Astrocyte (in vitro differentiated cells and primary cell): Measurements from ENCODE around the gene MYZAP. TPM values are rescaled to one million over a fixed set of nuclear protein-coding genes. Genes with fewer than 3 reads are reported as not detected.

Source experiments
- DNase-seq: peaks from one replicate; pipeline ENCODE4 v3.0.0-alpha.2; 2010; ENCODE audit warnings: low read depth
- FAIRE-seq: peaks from 2 replicates; lab custom pipeline; 2011; peaks lifted over from hg19 to GRCh38; lab: Jason Lieb, UNC
- H2AFZ ChIP-seq: 2 replicates; pipeline ENCODE4 v1.6.0; 2012; ENCODE audit warnings: low read depth, low read length, inconsistent platforms
- H3K27ac ChIP-seq: 2 replicates; pipeline ENCODE4 v1.5.1; 2011; ENCODE audit warnings: low read depth, low read length, inconsistent platforms
- H3K27me3 ChIP-seq: 2 replicates; pipeline ENCODE4 v1.6.0; 2011; ENCODE audit warnings: low read length, inconsistent platforms; ENCODE audit not compliant: insufficient read depth
- H3K36me3 ChIP-seq: 2 replicates; pipeline ENCODE4 v1.5.1; 2011; ENCODE audit warnings: low read length, inconsistent platforms; ENCODE audit not compliant: insufficient read depth
- H3K4me1 ChIP-seq: 2 replicates; pipeline ENCODE4 v1.5.1; 2011; ENCODE audit warnings: low read length, inconsistent platforms; ENCODE audit not compliant: insufficient read depth
- H3K4me2 ChIP-seq: 2 replicates; pipeline ENCODE4 v1.6.0; 2012; ENCODE audit warnings: low read length, inconsistent platforms
- H3K4me3 ChIP-seq: 2 replicates; pipeline ENCODE4 v1.5.1; 2011; ENCODE audit warnings: low read depth, mild to moderate bottlenecking, low read length, inconsistent platforms; ENCODE audit not compliant: insufficient read depth
- H3K79me2 ChIP-seq: 2 replicates; pipeline ENCODE4 v1.6.0; 2012; ENCODE audit warnings: mild to moderate bottlenecking, low read length, inconsistent platforms; ENCODE audit not compliant: insufficient read depth
- H3K9ac ChIP-seq: 2 replicates; pipeline ENCODE4 v1.6.0; 2012; ENCODE audit warnings: mild to moderate bottlenecking, low read length, inconsistent platforms
- H3K9me3 ChIP-seq: 2 replicates; pipeline ENCODE4 v1.5.1; 2012; ENCODE audit warnings: low read depth, mild to moderate bottlenecking, low read length, inconsistent platforms; ENCODE audit not compliant: insufficient read depth
- H4K20me1 ChIP-seq: 2 replicates; pipeline ENCODE4 v1.6.0; 2012; ENCODE audit warnings: low read length, inconsistent platforms; ENCODE audit not compliant: insufficient read depth
- H3K27ac Mint-ChIP-seq: one replicate; pipeline ENCODE4 v1.8.0; 2021; ENCODE audit warnings: mild to moderate bottlenecking, mixed read lengths; ENCODE audit not compliant: unreplicated experiment
- H3K27me3 Mint-ChIP-seq: one replicate; pipeline ENCODE4 v1.8.0; 2021; ENCODE audit warnings: low read depth, mixed read lengths; ENCODE audit not compliant: unreplicated experiment
- H3K36me3 Mint-ChIP-seq: one replicate; pipeline ENCODE4 v1.8.0; 2021; ENCODE audit warnings: low read depth, mixed read lengths; ENCODE audit not compliant: unreplicated experiment
- H3K4me1 Mint-ChIP-seq: one replicate; pipeline ENCODE4 v1.8.0; 2021; ENCODE audit warnings: low read depth, mixed read lengths; ENCODE audit not compliant: unreplicated experiment
- H3K4me3 Mint-ChIP-seq: one replicate; pipeline ENCODE4 v1.8.0; 2021; ENCODE audit warnings: mild to moderate bottlenecking, moderate library complexity, mixed read lengths; ENCODE audit not compliant: unreplicated experiment
- H3K9me3 Mint-ChIP-seq: one replicate; pipeline ENCODE4 v1.8.0; 2021; ENCODE audit warnings: mild to moderate bottlenecking, mixed read lengths; ENCODE audit not compliant: unreplicated experiment
- CTCF ChIP-seq: IDR thresholded peaks from 2 replicates; pipeline ENCODE4 v1.5.1; 2011; ENCODE audit warnings: low read depth, mild to moderate bottlenecking, inconsistent platforms, low read length, moderate library complexity; ENCODE audit not compliant: insufficient read depth
- EZH2 ChIP-seq: IDR thresholded peaks from 2 replicates; pipeline ENCODE4 v1.6.1; 2012; ENCODE audit warnings: mild to moderate bottlenecking, low read length, inconsistent platforms; ENCODE audit not compliant: insufficient read depth
- total RNA-seq: library from RNA; stranded (reverse); gene quantifications from 2 replicates; pipeline ENCODE4 v1.2.1, GENCODE V29; 2021

Gene MYZAP
- total RNA-seq, 1 donor from 2014 or later: 0.41 TPM

DNA sequence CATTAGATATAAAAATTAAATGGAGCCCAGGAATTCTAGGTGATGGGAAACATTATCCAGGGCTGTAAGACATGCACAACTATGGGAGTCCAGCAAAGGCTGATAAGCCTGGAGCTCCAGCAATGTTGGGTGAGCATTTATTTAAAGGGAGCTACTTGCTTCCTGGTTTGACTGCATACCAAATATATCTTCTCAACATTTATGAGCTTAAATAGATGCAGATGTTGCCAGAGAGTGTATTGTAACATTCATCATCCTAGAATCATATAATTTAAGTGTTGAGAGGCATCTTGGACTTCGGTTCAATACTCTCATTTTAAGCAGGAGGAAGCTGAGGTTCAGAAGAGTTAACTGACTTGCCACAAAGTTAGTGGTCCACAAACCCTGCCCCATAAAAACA lies 102.6 kb downstream of the MYZAP start:
- Histone ChIP-seq H3K27ac (no peak overlapping the region), H3K27me3 (no peaks in the 10 kb centered on the region), H3K9ac (no peak overlapping the region), H3K4me1 (peaks cover 6% of the 10 kb centered on the region), H4K20me1 (no peaks in the 10 kb centered on the region), H3K4me3 (no peak overlapping the region), H3K4me2 (no peak overlapping the region), H3K79me2 (no peaks in the 10 kb centered on the region), H3K36me3 (no peaks in the 10 kb centered on the region), H2AFZ (no peak overlapping the region), H3K9me3 (no peaks in the 10 kb centered on the region)
- no peak overlapping the region for H3K27ac Mint-ChIP-seq
- H3K4me1 Mint-ChIP-seq: no peaks in the 10 kb centered on the region
- DNase-seq (no peak), FAIRE-seq (no peak)
- H3K4me3 Mint-ChIP-seq: no peak overlapping the region
- no peaks in the 10 kb centered on the region for H3K9me3 Mint-ChIP-seq
- no peaks in the 10 kb centered on the region for H3K36me3 Mint-ChIP-seq
- TF ChIP-seq CTCF (no peak), EZH2 (no peak)
- H3K27me3 Mint-ChIP-seq: no peaks in the 10 kb centered on the region

DNA sequence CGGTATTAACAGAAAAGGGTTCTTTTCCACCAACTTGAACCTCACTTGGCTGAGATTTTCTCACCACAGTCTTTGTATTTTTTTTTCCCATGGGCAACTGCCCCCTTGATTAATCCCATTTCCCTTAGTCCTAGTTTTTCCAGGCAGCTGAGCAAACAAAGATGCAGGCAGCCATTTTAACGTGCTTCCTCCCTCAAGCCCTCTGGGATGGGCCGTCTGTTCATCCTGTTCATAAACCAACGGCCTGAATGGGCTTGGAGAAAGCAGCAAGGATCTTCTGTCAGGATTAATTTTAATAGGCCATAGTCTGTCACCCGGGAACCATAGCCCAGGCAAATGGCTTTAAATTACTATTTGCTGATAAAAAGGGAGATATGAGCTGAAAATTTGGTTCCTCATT lies 104.4 kb downstream of the MYZAP start:
- H3K27ac Mint-ChIP-seq: no peak overlapping the region
- H3K4me1 Mint-ChIP-seq: no peaks in the 10 kb centered on the region

More for the DNA sequence above, 104.4 kb downstream of the MYZAP start:
- no peak for FAIRE-seq
- Mint-ChIP-seq H3K4me3 (no peak overlapping the region), H3K27me3 (peaks cover 6% of the 10 kb centered on the region), H3K36me3 (no peaks in the 10 kb centered on the region), H3K9me3 (no peaks in the 10 kb centered on the region)
- H3K9me3 ChIP-seq: no peaks in the 10 kb centered on the region
- no peak overlapping the region for H3K27ac ChIP-seq
- no peak for DNase-seq
- H3K9ac ChIP-seq: no peak overlapping the region
- no peaks in the 10 kb centered on the region for H3K36me3 ChIP-seq
- no peak overlapping the region for H2AFZ ChIP-seq
- no peaks in the 10 kb centered on the region for H4K20me1 ChIP-seq
- no peaks in the 10 kb centered on the region for H3K27me3 ChIP-seq
- no peak overlapping the region for H3K4me3 ChIP-seq
- H3K4me1 ChIP-seq: peaks cover 6% of the 10 kb centered on the region
- H3K4me2 ChIP-seq: no peak overlapping the region
- no peaks in the 10 kb centered on the region for H3K79me2 ChIP-seq
- TF ChIP-seq CTCF (no peak), EZH2 (no peak)
